Measurements from ENCODE around the gene ANKRD66. TPM values are rescaled to one million over a fixed set of nuclear protein-coding genes. Genes with fewer than 3 reads are reported as not detected.

The ANKRD66 gene
- not detected for polyA plus RNA-seq (2013, experiment 1 of 2)
- polyA plus RNA-seq (2013, experiment 2 of 2): not detected

- WGBS, 2 donors (ENCODE audit: extremely low coverage in 2 of 2, insufficient read length in 2 of 2, insufficient replicate concordance in 1 of 2): no CpG with 5 or more reads among the region's 1 CpG
- Histone ChIP-seq H4K91ac (ENCODE audit: low read depth, low read length, poor library complexity) (no peak within 1 kb of the TSS), H3K4me3 (ENCODE audit: low read length in 2 of 2) (no peak within 1 kb of the TSS), H3K4ac (ENCODE audit: low read length) (no peak within 1 kb of the TSS), H3K27ac (replicated peaks; ENCODE audit: low read length) (no peak within 1 kb of the TSS), H3K79me1 (ENCODE audit: low read depth, low read length) (no peaks in the 10 kb centered on the region), H2BK120ac (ENCODE audit: low read depth, low read length) (no peak within 1 kb of the TSS), H4K8ac (ENCODE audit: low read depth, low read length) (no peak within 1 kb of the TSS), H3K4me2 (ENCODE audit: insufficient read depth, low read length, poor library complexity, severe bottlenecking) (no peak within 1 kb of the TSS), H2AK5ac (ENCODE audit: low read depth, low read length) (no peak within 1 kb of the TSS), H2BK12ac (ENCODE audit: low read length) (no peak within 1 kb of the TSS), H3K14ac (ENCODE audit: low read length) (no peak within 1 kb of the TSS), H3K9ac (ENCODE audit: low read depth, low read length, poor library complexity) (no peak within 1 kb of the TSS), H3K23ac (ENCODE audit: low read depth, low read length, poor library complexity) (no peak within 1 kb of the TSS), H2BK5ac (ENCODE audit: low read length) (no peak within 1 kb of the TSS), H2AFZ (ENCODE audit: low read length) (no peak within 1 kb of the TSS), H3K9me3 (replicated peaks in 1 of 2; ENCODE audit: control insufficient read depth in 2 of 2, insufficient read depth in 1 of 2, low read depth in 1 of 2, low read length in 2 of 2) (peaks cover 0 to 2% of the 10 kb centered on the region in 2 donors), H3K27me3 (ENCODE audit: control insufficient read depth in 3 of 3, insufficient read depth in 3 of 3, low read depth in 1 of 3, low read length in 3 of 3) (no peaks in the 10 kb centered on the region), H3K4me1 (ENCODE audit: control insufficient read depth in 2 of 2, insufficient read depth in 1 of 2, low read depth in 1 of 2, low read length in 2 of 2) (peaks cover 0 to 6% of the 10 kb centered on the region in 2 donors), H2BK15ac (ENCODE audit: low read length) (no peak within 1 kb of the TSS), H3K36me3 (replicated peaks in 1 of 2; ENCODE audit: control insufficient read depth in 2 of 2, insufficient read depth in 2 of 2, low read length in 2 of 2) (no peaks in the 10 kb centered on the region), H3K18ac (ENCODE audit: low read length) (no peak within 1 kb of the TSS)
- DNase-seq (ENCODE audit: low spot score): no peak
Measured at GRCh38 chr6:46746696-46747095, at the start of gene ANKRD66. ANKRD66 (plus strand) TSS chr6:46746933; CDS start chr6:46751949, 5,016 bp downstream.

GRCh38 chr6:46699970-46700369, 46.8 kb upstream of the ANKRD66 start:
- Histone ChIP-seq H3K9me3 (replicated peaks in 1 of 2; ENCODE audit: control insufficient read depth in 2 of 2, insufficient read depth in 1 of 2, low read depth in 1 of 2, low read length in 2 of 2) (no peaks in the 10 kb centered on the region), H3K4ac (ENCODE audit: low read length) (no peak overlapping the region), H2BK120ac (ENCODE audit: low read depth, low read length) (no peak overlapping the region), H3K36me3 (replicated peaks in 1 of 2; ENCODE audit: control insufficient read depth in 2 of 2, insufficient read depth in 2 of 2, low read length in 2 of 2) (no peaks in the 10 kb centered on the region), H4K8ac (ENCODE audit: low read depth, low read length) (no peak overlapping the region), H3K27me3 (ENCODE audit: control insufficient read depth in 3 of 3, insufficient read depth in 3 of 3, low read depth in 1 of 3, low read length in 3 of 3) (no peaks in the 10 kb centered on the region), H3K4me2 (ENCODE audit: insufficient read depth, low read length, poor library complexity, severe bottlenecking) (no peak overlapping the region), H3K14ac (ENCODE audit: low read length) (no peak overlapping the region), H2BK5ac (ENCODE audit: low read length) (no peak overlapping the region), H3K4me1 (ENCODE audit: control insufficient read depth in 2 of 2, insufficient read depth in 1 of 2, low read depth in 1 of 2, low read length in 2 of 2) (no peaks in the 10 kb centered on the region), H2AK5ac (ENCODE audit: low read depth, low read length) (no peak overlapping the region), H4K91ac (ENCODE audit: low read depth, low read length, poor library complexity) (no peak overlapping the region), H2BK15ac (ENCODE audit: low read length) (no peak overlapping the region), H3K9ac (ENCODE audit: low read depth, low read length, poor library complexity) (no peak overlapping the region), H3K18ac (ENCODE audit: low read length) (no peak overlapping the region), H2BK12ac (ENCODE audit: low read length) (no peak overlapping the region), H3K27ac (replicated peaks; ENCODE audit: low read length) (no peak overlapping the region), H3K4me3 (ENCODE audit: low read length in 2 of 2) (no peak overlapping the region), H3K23ac (ENCODE audit: low read depth, low read length, poor library complexity) (no peak overlapping the region), H3K79me1 (ENCODE audit: low read depth, low read length) (no peaks in the 10 kb centered on the region), H2AFZ (ENCODE audit: low read length) (no peak overlapping the region)
- no CpG with 5 or more reads among the region's 1 CpG for WGBS, 2 donors (ENCODE audit: extremely low coverage in 2 of 2, insufficient read length in 2 of 2, insufficient replicate concordance in 1 of 2)
- no peak for DNase-seq (ENCODE audit: low spot score)

GRCh38 chr6:46704562-46704961, 42.2 kb upstream of the ANKRD66 start:
- no peak for DNase-seq (ENCODE audit: low spot score)

GRCh38 chr6:46706464-46706863, 40.3 kb upstream of the ANKRD66 start:
- H2AK5ac ChIP-seq (ENCODE audit: low read depth, low read length): no peak overlapping the region
- no peak overlapping the region for H2AFZ ChIP-seq (ENCODE audit: low read length)
- H3K4me2 ChIP-seq (ENCODE audit: insufficient read depth, low read length, poor library complexity, severe bottlenecking): no peak overlapping the region
- no peak overlapping the region for H3K23ac ChIP-seq (ENCODE audit: low read depth, low read length, poor library complexity)
- no peak overlapping the region for H3K9ac ChIP-seq (ENCODE audit: low read depth, low read length, poor library complexity)
- H3K18ac ChIP-seq (ENCODE audit: low read length): no peak overlapping the region
- no peak overlapping the region for H2BK15ac ChIP-seq (ENCODE audit: low read length)
- no peaks in the 10 kb centered on the region for H3K79me1 ChIP-seq (ENCODE audit: low read depth, low read length)
- WGBS, 2 donors (ENCODE audit: extremely low coverage in 2 of 2, insufficient read length in 2 of 2, insufficient replicate concordance in 1 of 2): no CpG with 5 or more reads among the region's 2 CpGs
- H3K27me3 ChIP-seq (ENCODE audit: control insufficient read depth in 3 of 3, insufficient read depth in 3 of 3, low read depth in 1 of 3, low read length in 3 of 3): no peaks in the 10 kb centered on the region
- no peak overlapping the region for H4K8ac ChIP-seq (ENCODE audit: low read depth, low read length)
- no peaks in the 10 kb centered on the region for H3K9me3 ChIP-seq (replicated peaks in 1 of 2; ENCODE audit: control insufficient read depth in 2 of 2, insufficient read depth in 1 of 2, low read depth in 1 of 2, low read length in 2 of 2)
- no peak overlapping the region for H3K4ac ChIP-seq (ENCODE audit: low read length)
- H3K27ac ChIP-seq (replicated peaks; ENCODE audit: low read length): no peak overlapping the region
- H3K36me3 ChIP-seq (replicated peaks in 1 of 2; ENCODE audit: control insufficient read depth in 2 of 2, insufficient read depth in 2 of 2, low read length in 2 of 2): no peaks in the 10 kb centered on the region
- H3K4me1 ChIP-seq (ENCODE audit: control insufficient read depth in 2 of 2, insufficient read depth in 1 of 2, low read depth in 1 of 2, low read length in 2 of 2): no peaks in the 10 kb centered on the region
- no peak overlapping the region for H2BK5ac ChIP-seq (ENCODE audit: low read length)
- no peak overlapping the region for H2BK120ac ChIP-seq (ENCODE audit: low read depth, low read length)
- H3K4me3 ChIP-seq (ENCODE audit: low read length in 2 of 2): no peak overlapping the region
- H4K91ac ChIP-seq (ENCODE audit: low read depth, low read length, poor library complexity): no peak overlapping the region
- DNase-seq (ENCODE audit: low spot score): no peak
- H3K14ac ChIP-seq (ENCODE audit: low read length): no peak overlapping the region
- no peak overlapping the region for H2BK12ac ChIP-seq (ENCODE audit: low read length)

More at GRCh38 chr6:46704562-46704961, 42.2 kb upstream of the ANKRD66 start:
- Histone ChIP-seq H3K4me2 (ENCODE audit: insufficient read depth, low read length, poor library complexity, severe bottlenecking) (no peak overlapping the region), H3K36me3 (replicated peaks in 1 of 2; ENCODE audit: control insufficient read depth in 2 of 2, insufficient read depth in 2 of 2, low read length in 2 of 2) (no peaks in the 10 kb centered on the region), H2BK5ac (ENCODE audit: low read length) (no peak overlapping the region), H3K23ac (ENCODE audit: low read depth, low read length, poor library complexity) (no peak overlapping the region), H3K4ac (ENCODE audit: low read length) (no peak overlapping the region), H3K4me3 (ENCODE audit: low read length in 2 of 2) (no peak overlapping the region), H2BK15ac (ENCODE audit: low read length) (no peak overlapping the region), H3K27me3 (ENCODE audit: control insufficient read depth in 3 of 3, insufficient read depth in 3 of 3, low read depth in 1 of 3, low read length in 3 of 3) (no peaks in the 10 kb centered on the region), H2AFZ (ENCODE audit: low read length) (no peak overlapping the region), H2BK120ac (ENCODE audit: low read depth, low read length) (no peak overlapping the region), H3K9ac (ENCODE audit: low read depth, low read length, poor library complexity) (no peak overlapping the region), H3K14ac (ENCODE audit: low read length) (no peak overlapping the region), H2AK5ac (ENCODE audit: low read depth, low read length) (no peak overlapping the region), H3K9me3 (replicated peaks in 1 of 2; ENCODE audit: control insufficient read depth in 2 of 2, insufficient read depth in 1 of 2, low read depth in 1 of 2, low read length in 2 of 2) (no peaks in the 10 kb centered on the region), H3K27ac (replicated peaks; ENCODE audit: low read length) (no peak overlapping the region), H3K4me1 (ENCODE audit: control insufficient read depth in 2 of 2, insufficient read depth in 1 of 2, low read depth in 1 of 2, low read length in 2 of 2) (no peaks in the 10 kb centered on the region), H4K91ac (ENCODE audit: low read depth, low read length, poor library complexity) (no peak overlapping the region), H2BK12ac (ENCODE audit: low read length) (no peak overlapping the region), H3K18ac (ENCODE audit: low read length) (no peak overlapping the region), H3K79me1 (ENCODE audit: low read depth, low read length) (no peaks in the 10 kb centered on the region), H4K8ac (ENCODE audit: low read depth, low read length) (no peak overlapping the region)
- WGBS, 2 donors (ENCODE audit: extremely low coverage in 2 of 2, insufficient read length in 2 of 2, insufficient replicate concordance in 1 of 2): no CpG with 5 or more reads among the region's 3 CpGs

All from neuronal stem cell (in vitro differentiated cells).